Psoas muscle (tissue), 8 donors: Measurements from ENCODE around the gene C4BPA. TPM values are rescaled to one million over a fixed set of nuclear protein-coding genes. Genes with fewer than 3 reads are reported as not detected.
A peak's percentile ranks its signal among the peaks of the same experiment; 100 is the strongest.

Source experiments
- ATAC-seq, 4 donors: fragments of 200-7000 bp; cut with Tn5 transposase; one replicate each; pipeline ENCODE4 v1.9.1; 2020; ENCODE audit warnings: moderate library complexity in 3 of 4, mild to moderate bottlenecking in 2 of 4
- DNase-seq, 2 donors: peaks; one replicate each; pipeline ENCODE4 v3.0.0-alpha.2; 2020
- H3K27ac ChIP-seq: fragments of 200-600 bp; one replicate; pipeline ENCODE4 v1.8.0; 2022
- H3K27me3 ChIP-seq, 3 donors: fragments of 200-600 bp in 1 of 3; one replicate each; pipeline versions ENCODE4 v1.6.1 to v1.8.0; 2013 to 2022; ENCODE audit warnings: low read length in 2 of 3, mild to moderate bottlenecking in 2 of 3, moderate library complexity in 1 of 3; ENCODE audit not compliant: insufficient read depth in 3 of 3
- H3K36me3 ChIP-seq, 2 donors: fragments of 200-600 bp in 1 of 2; one replicate each; pipeline versions ENCODE4 v1.6.1 to v1.8.0; 2013 to 2022; ENCODE audit warnings: low read depth in 1 of 2, mild to moderate bottlenecking in 1 of 2, moderate library complexity in 1 of 2; ENCODE audit not compliant: insufficient read depth in 1 of 2
- H3K4me1 ChIP-seq: fragments of 200-600 bp; one replicate; pipeline ENCODE4 v1.8.0; 2022
- H3K4me3 ChIP-seq: fragments of 200-600 bp; one replicate; pipeline ENCODE4 v1.8.0; 2022; ENCODE audit warnings: mild to moderate bottlenecking
- H3K9me3 ChIP-seq: fragments of 200-600 bp; one replicate; pipeline ENCODE4 v1.8.0; 2022
- CTCF ChIP-seq: fragments of 200-600 bp; IDR thresholded peaks from one replicate; pipeline ENCODE4 v1.8.0; 2022; ENCODE audit warnings: antibody characterized with exemption
- WGBS, 3 donors: extraction: QIAGEN DNeasy Blood & Tissue Kit; methylation state at CpG; one replicate each; pipeline versions ENCODE4 v1.1.6 to v1.1.7; 2013; 5-methylcytosine and 5-hydroxymethylcytosine counted together
- intact Hi-C, 2 donors: fragments of 100-400 bp; cut with DNase I; formaldehyde crosslinking; loops; one replicate each; pipeline versions ENCODE4 v1.11.0 to v1.14.2; 2022
- polyA plus RNA-seq, 3 donors: library from polyadenylated mRNA; stranded (reverse); fragments of 200-250 nt; gene quantifications; one replicate each; pipeline ENCODE4 v1.2.3, GENCODE V29; 2013
- total RNA-seq, 4 donors: library from RNA; stranded (reverse); fragmentation: NEBNext Ultra II Directional in 2 of 4; extraction: Animal tissue kit (Norgen Biotek cat#: 25700) in 2 of 4; gene quantifications; one replicate each; pipeline versions ENCODE4 v1.2.1 to v1.2.4, GENCODE V29; 2021 to 2023
- donor health status: healthy with polysubstance abuse.
- donor health status: DM: no; HTN: no; CAD: no; lungs with moderate emphysema.
- donor health status: Bipolar disorder and iron deficiency.
- donor health status: healthy.
- donor health status: DM: yes; HTN: yes; CAD: no.
- donor health status: DM: no; HTN: no; CAD: no.
- donor health status: DM: no; HTN: no; CAD: no.
- donor health status: DM: yes; HTN: yes; CAD: no.

Gene C4BPA
- total and polyA plus RNA-seq, 7 donors, result 0.15 TPM; not detected in 6

- WGBS, 3 donors, result 56 to 78% (median 64%) methylated on average over 4 of the region's 4 CpGs
- DNase-seq (no peak), ATAC-seq (peak in 3 of 4 donors; percentile 38 to 53 (median 49))
- Histone ChIP-seq H3K27ac (peak overlapping the region; percentile 84), H3K4me1 (peaks cover 9% of the 10 kb centered on the region), H3K4me3 (no peak overlapping the region), H3K27me3 (no peaks in the 10 kb centered on the region), H3K36me3 (peaks cover 4 to 28% of the 10 kb centered on the region in 2 donors), H3K9me3 (no peaks in the 10 kb centered on the region)
- TF ChIP-seq CTCF, result no peak
- intact Hi-C loops, result no loop called here
Measured at GRCh38 chr1:207058252-207058651, 45.8 kb upstream of the C4BPA start.

- Histone ChIP-seq H3K27me3 (no peaks in the 10 kb centered on the region), H3K4me3 (peak overlapping the region; percentile 34), H3K27ac (peak overlapping the region; percentile 84), H3K9me3 (no peaks in the 10 kb centered on the region), H3K4me1 (peaks cover 9% of the 10 kb centered on the region), H3K36me3 (peaks cover 4 to 37% of the 10 kb centered on the region in 2 donors)
- TF ChIP-seq CTCF, result no peak
- ATAC-seq (peak; percentile 74 to 82 (median 78)), DNase-seq (no peak)
- intact Hi-C loops, result no loop called here
- WGBS, 3 donors, result 37 to 59% (median 47%) methylated on average over 6 of the region's 6 CpGs
Measured at GRCh38 chr1:207058878-207059867, 44.9 kb upstream of the C4BPA start.

GRCh38 chr1:207059881-207060280 lies 44.2 kb upstream of the C4BPA start:
- H3K27ac ChIP-seq, result peak overlapping the region; percentile 84
- H3K36me3 ChIP-seq, result peaks cover 4 to 38% of the 10 kb centered on the region in 2 donors
- no peaks in the 10 kb centered on the region for H3K27me3 ChIP-seq
- H3K4me1 ChIP-seq, result peaks cover 9% of the 10 kb centered on the region
- intact Hi-C loops, result no loop called here
- H3K9me3 ChIP-seq, result no peaks in the 10 kb centered on the region
- DNase-seq, result no peak
- H3K4me3 ChIP-seq, result peak overlapping the region; percentile 34
- TF ChIP-seq CTCF, result no peak
- 60 to 66% (median 62%) methylated on average over 4 of the region's 4 CpGs for WGBS, 3 donors
- no peak for ATAC-seq

- no peak overlapping the region for H3K27ac ChIP-seq
- H3K9me3 ChIP-seq, result no peaks in the 10 kb centered on the region
- H3K27me3 ChIP-seq, result no peaks in the 10 kb centered on the region
- intact Hi-C loops, result no loop called here
- no peak for TF ChIP-seq CTCF
- H3K36me3 ChIP-seq, result peaks cover 4 to 45% of the 10 kb centered on the region in 2 donors
- H3K4me3 ChIP-seq, result no peak overlapping the region
- DNase-seq (no peak), ATAC-seq (no peak)
- H3K4me1 ChIP-seq, result peaks cover 9% of the 10 kb centered on the region
- 72 to 93% (median 88%) methylated on average over 3 of the region's 3 CpGs for WGBS, 3 donors
Measured at GRCh38 chr1:207060596-207060995, 43.4 kb upstream of the C4BPA start.
